PFSK-1 (cell line): Measurements from ENCODE around the gene TMEM119.
A peak's percentile ranks its signal among the peaks of the same experiment; 100 is the strongest.

ENCODE experiments used
- FOXP2 ChIP-seq: optimal IDR thresholded peaks from 2 replicates; pipeline ENCODE3; 2011; ENCODE audit warnings: borderline replicate concordance, control low read depth, inconsistent platforms; ENCODE audit not compliant: insufficient read depth; ENCODE audit errors: extremely low read length, extremely low read depth
- POLR2AphosphoS5 ChIP-seq: IDR thresholded peaks from 2 replicates; pipeline ENCODE4 v1.6.1; 2012; ENCODE audit warnings: low read depth, mild to moderate bottlenecking, control low read depth, low read length, moderate library complexity
- REST ChIP-seq, 2 experiments: IDR thresholded peaks; 2 replicates each; pipeline versions ENCODE4 v1.6.1 to v1.8.0; 2011 to 2012; ENCODE audit warnings: low read depth in 2 of 2, low read length in 2 of 2, control low read depth in 1 of 2, inconsistent platforms in 1 of 2, mild to moderate bottlenecking in 1 of 2, moderate library complexity in 1 of 2; ENCODE audit not compliant: insufficient read depth in 1 of 2
- SIN3A ChIP-seq: IDR thresholded peaks from 2 replicates; pipeline ENCODE4 v1.6.1; 2012; ENCODE audit warnings: mild to moderate bottlenecking, low read length, moderate library complexity, borderline replicate concordance; ENCODE audit not compliant: insufficient read depth
- TAF1 ChIP-seq: IDR thresholded peaks from 2 replicates; pipeline ENCODE4 v1.6.1; 2012; ENCODE audit warnings: low read length, control low read depth, borderline replicate concordance; ENCODE audit not compliant: insufficient read depth

TMEM119 gene

DNA sequence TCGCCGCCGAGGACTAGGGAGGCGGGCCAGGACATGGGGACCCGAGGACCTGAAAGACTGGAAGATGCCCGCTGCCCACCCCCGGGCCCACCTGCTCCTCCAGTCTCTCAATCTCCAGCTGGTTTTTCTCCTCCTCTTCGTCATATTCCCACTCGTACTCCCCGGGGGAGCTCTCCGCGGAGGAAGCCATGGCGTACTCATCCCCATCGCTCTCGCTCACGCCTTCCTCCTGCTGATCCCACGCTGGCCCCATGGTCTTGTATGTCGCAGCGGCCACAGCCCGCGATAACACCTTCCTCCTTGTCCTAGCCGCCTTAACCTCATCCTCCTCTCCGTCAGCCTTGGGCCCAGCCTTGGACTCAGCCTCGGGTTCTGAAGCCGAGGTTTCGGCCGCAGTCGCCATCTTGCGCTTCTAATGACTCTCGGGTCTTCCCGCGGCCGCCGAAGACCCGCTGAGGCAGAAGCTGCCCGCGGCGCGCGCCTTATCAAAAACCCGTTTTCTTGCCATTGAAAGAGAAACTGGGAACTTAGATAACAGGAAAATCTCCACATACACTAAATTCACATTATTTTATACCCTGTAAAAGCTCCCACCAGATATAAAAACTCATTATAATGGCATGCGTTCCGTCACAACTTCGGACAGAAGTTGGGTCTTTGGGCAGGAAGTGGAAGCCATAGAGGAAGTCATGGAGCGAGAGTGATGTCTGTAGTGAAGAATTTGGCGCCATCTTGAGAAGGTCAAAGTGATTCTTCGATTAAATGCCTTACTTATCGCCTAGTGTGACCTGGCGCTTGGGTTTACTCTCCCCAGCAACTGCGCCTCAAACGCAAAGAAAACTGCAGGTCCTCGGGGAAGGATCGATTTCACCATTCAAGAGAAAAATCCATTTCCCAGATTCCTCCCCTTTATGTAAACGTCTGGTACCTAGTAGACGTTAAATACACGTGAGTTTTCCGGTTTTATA lies 36.8 kb downstream of the TMEM119 start, which contains the start of gene SART3:
TSS of gene SART3 (minus strand) at position 422 of the 968 bp plus-strand sequence. CDS start at position 403, 19 bp downstream.
- no peak for TF ChIP-seq REST (IDR thresholded peaks at IDR 0.05; ENCODE audit: insufficient read depth in 1 of 2, low read depth in 2 of 2, low read length in 2 of 2)
- TF ChIP-seq POLR2AphosphoS5, result peak; percentile 73
- TF ChIP-seq FOXP2, result no peak
- TF ChIP-seq TAF1, result peak; percentile 79
- TF ChIP-seq SIN3A, result no peak

- no peak for TF ChIP-seq TAF1
- TF ChIP-seq SIN3A, result no peak
- no peak for TF ChIP-seq FOXP2
- no peak for TF ChIP-seq POLR2AphosphoS5
- TF ChIP-seq REST (IDR thresholded peaks at IDR 0.05; ENCODE audit: insufficient read depth in 1 of 2, low read depth in 2 of 2, low read length in 2 of 2), result no peak
Observed at GRCh38 chr12:108560321-108560721, 37.6 kb downstream of the TMEM119 start.

DNA sequence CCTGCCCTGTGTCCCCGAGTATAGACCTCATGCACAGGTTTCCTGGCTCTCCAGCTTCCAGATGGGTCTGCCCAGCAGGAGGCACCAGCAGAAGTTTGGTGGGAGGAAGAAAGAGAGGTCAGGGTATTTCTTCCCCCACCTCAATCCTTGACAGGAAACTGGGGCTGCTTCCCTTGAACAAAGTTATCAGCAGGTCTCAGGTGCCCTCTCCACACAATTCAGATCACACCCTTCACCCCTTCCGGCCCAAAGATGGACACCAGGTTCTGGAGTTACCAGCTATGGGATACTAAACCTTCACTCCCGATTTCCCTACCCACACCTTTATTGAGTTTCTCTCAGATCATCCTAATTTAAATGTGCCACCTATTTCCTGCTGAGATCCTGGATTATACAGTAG lies 38.1 kb downstream of the TMEM119 start:
- TF ChIP-seq REST (IDR thresholded peaks at IDR 0.05; ENCODE audit: insufficient read depth in 1 of 2, low read depth in 2 of 2, low read length in 2 of 2) (no peak), SIN3A (no peak), TAF1 (no peak), FOXP2 (no peak), POLR2AphosphoS5 (no peak)

- TF ChIP-seq SIN3A (no peak), REST (IDR thresholded peaks at IDR 0.05; ENCODE audit: insufficient read depth in 1 of 2, low read depth in 2 of 2, low read length in 2 of 2) (no peak), POLR2AphosphoS5 (no peak), FOXP2 (no peak), TAF1 (no peak)
Observed at GRCh38 chr12:108559007-108559655, 38.8 kb downstream of the TMEM119 start.
